Osteocyte (in vitro differentiated cells): Measurements from ENCODE around the gene GPATCH2. TPM values are rescaled to one million over a fixed set of nuclear protein-coding genes. Genes with fewer than 3 reads are reported as not detected.

Source experiments
- DNase-seq: peaks from one replicate; pipeline ENCODE4 v3.0.0; 2021; ENCODE audit warnings: mixed read lengths; ENCODE audit not compliant: unreplicated experiment; ENCODE audit errors: extremely low spot score
- H3K27ac Mint-ChIP-seq: one replicate; pipeline ENCODE4 v1.8.0; 2021; ENCODE audit warnings: mild to moderate bottlenecking, mixed read lengths; ENCODE audit not compliant: unreplicated experiment
- H3K27me3 Mint-ChIP-seq: one replicate; pipeline ENCODE4 v1.8.0; 2021; ENCODE audit warnings: mixed read lengths; ENCODE audit not compliant: unreplicated experiment
- H3K36me3 Mint-ChIP-seq: one replicate; pipeline ENCODE4 v1.8.0; 2021; ENCODE audit warnings: mixed read lengths; ENCODE audit not compliant: unreplicated experiment
- H3K4me1 Mint-ChIP-seq: one replicate; pipeline ENCODE4 v1.8.0; 2021; ENCODE audit warnings: mixed read lengths; ENCODE audit not compliant: unreplicated experiment
- H3K4me3 Mint-ChIP-seq: one replicate; pipeline ENCODE4 v1.8.0; 2021; ENCODE audit warnings: mild to moderate bottlenecking, moderate library complexity, mixed read lengths; ENCODE audit not compliant: unreplicated experiment
- H3K9me3 Mint-ChIP-seq: one replicate; pipeline ENCODE4 v1.8.0; 2021; ENCODE audit warnings: mixed read lengths; ENCODE audit not compliant: unreplicated experiment
- total RNA-seq: library from RNA; stranded (reverse); gene quantifications from 2 replicates; pipeline ENCODE4 v1.2.1, GENCODE V29; 2021
- TF ChIP-seq, protein P1 (sequence below): fragments of 200-600 bp; sonication (generic); IDR thresholded peaks from 2 replicates; pipeline ENCODE4 v1.5.0; 2021; ENCODE audit warnings: antibody characterized with exemption, mild to moderate bottlenecking, moderate library complexity

Gene GPATCH2
- total RNA-seq, 1 donor from 2014 or later, result 14.9 TPM

- Mint-ChIP-seq H3K36me3 (peaks cover 3% of the 10 kb centered on the region), H3K4me1 (peaks cover 11% of the 10 kb centered on the region), H3K4me3 (no peak overlapping the region), H3K9me3 (peaks cover 3% of the 10 kb centered on the region), H3K27ac (no peak overlapping the region), H3K27me3 (no peaks in the 10 kb centered on the region)
- no peak for DNase-seq
- TF ChIP-seq, protein P1, sequence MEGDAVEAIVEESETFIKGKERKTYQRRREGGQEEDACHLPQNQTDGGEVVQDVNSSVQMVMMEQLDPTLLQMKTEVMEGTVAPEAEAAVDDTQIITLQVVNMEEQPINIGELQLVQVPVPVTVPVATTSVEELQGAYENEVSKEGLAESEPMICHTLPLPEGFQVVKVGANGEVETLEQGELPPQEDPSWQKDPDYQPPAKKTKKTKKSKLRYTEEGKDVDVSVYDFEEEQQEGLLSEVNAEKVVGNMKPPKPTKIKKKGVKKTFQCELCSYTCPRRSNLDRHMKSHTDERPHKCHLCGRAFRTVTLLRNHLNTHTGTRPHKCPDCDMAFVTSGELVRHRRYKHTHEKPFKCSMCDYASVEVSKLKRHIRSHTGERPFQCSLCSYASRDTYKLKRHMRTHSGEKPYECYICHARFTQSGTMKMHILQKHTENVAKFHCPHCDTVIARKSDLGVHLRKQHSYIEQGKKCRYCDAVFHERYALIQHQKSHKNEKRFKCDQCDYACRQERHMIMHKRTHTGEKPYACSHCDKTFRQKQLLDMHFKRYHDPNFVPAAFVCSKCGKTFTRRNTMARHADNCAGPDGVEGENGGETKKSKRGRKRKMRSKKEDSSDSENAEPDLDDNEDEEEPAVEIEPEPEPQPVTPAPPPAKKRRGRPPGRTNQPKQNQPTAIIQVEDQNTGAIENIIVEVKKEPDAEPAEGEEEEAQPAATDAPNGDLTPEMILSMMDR, result no peak
These were observed 61.9 kb downstream of the GPATCH2 start for GRCh38 chr1:217569021-217569420.

GRCh38 chr1:217568200-217568599 lies 62.7 kb downstream of the GPATCH2 start:
- TF ChIP-seq, protein P1, result no peak
- DNase-seq, result no peak
- H3K9me3 Mint-ChIP-seq, result peaks cover 3% of the 10 kb centered on the region
- H3K36me3 Mint-ChIP-seq, result peaks cover 3% of the 10 kb centered on the region
- H3K4me1 Mint-ChIP-seq, result peaks cover 15% of the 10 kb centered on the region
- no peak overlapping the region for H3K27ac Mint-ChIP-seq
- H3K4me3 Mint-ChIP-seq, result no peak overlapping the region
- H3K27me3 Mint-ChIP-seq, result no peaks in the 10 kb centered on the region

- TF ChIP-seq, protein P1, result no peak
These were observed 66.1 kb downstream of the GPATCH2 start for GRCh38 chr1:217564833-217565232.

DNA sequence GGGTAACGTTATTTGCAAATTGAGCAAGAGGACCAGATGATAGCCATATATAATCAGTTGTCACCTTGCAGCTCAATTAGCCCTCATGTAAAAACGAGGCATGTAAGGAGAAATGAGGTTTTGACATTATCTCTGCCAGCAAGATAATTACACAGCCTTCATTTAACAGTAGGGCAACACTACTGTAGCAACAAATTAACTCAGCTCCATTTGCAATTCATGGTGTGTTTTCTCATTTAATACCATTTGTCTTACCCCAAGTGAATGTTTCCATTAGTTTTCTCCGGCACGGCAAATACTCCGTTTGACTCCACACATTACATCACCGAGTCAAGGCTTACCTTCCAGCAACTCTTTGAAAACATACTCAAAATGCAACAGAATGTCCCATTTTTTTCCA lies 66.7 kb downstream of the GPATCH2 start:
- peaks cover 3% of the 10 kb centered on the region for H3K9me3 Mint-ChIP-seq
- TF ChIP-seq, protein P1, result no peak
- no peak for DNase-seq
- peaks cover 3% of the 10 kb centered on the region for H3K36me3 Mint-ChIP-seq
- H3K27ac Mint-ChIP-seq, result no peak overlapping the region
- no peak overlapping the region for H3K4me3 Mint-ChIP-seq
- peaks cover 33% of the 10 kb centered on the region for H3K4me1 Mint-ChIP-seq
- no peaks in the 10 kb centered on the region for H3K27me3 Mint-ChIP-seq

More at GRCh38 chr1:217564833-217565232, 66.1 kb downstream of the GPATCH2 start:
- Mint-ChIP-seq H3K36me3 (peaks cover 3% of the 10 kb centered on the region), H3K27ac (no peak overlapping the region), H3K27me3 (no peaks in the 10 kb centered on the region), H3K9me3 (peaks cover 3% of the 10 kb centered on the region), H3K4me3 (no peak overlapping the region), H3K4me1 (peaks cover 33% of the 10 kb centered on the region)
- DNase-seq, result no peak

DNA sequence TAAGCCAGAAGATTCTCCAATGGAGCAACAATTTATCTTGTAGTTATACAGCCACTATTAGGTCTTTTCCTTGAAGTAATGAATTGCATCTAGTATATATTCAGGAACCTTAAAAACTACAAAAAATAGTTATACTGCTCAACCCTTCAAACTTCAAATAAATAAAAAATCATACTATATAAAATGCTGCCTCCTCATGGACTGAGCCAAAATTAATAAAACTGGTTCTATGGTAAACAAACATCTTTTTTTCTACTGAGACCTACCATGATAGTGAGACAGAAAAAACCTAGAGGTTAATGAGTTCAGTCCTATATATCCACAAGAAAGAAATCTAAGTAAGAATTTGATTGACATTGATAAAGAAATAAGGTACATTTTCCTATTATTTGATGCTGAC lies 67.7 kb downstream of the GPATCH2 start:
- Mint-ChIP-seq H3K4me1 (peaks cover 30% of the 10 kb centered on the region), H3K4me3 (no peak overlapping the region), H3K27me3 (no peaks in the 10 kb centered on the region), H3K9me3 (no peaks in the 10 kb centered on the region), H3K36me3 (no peaks in the 10 kb centered on the region), H3K27ac (no peak overlapping the region)
- no peak for DNase-seq
- TF ChIP-seq, protein P1, result no peak
